H1 (cell line): ENCODE measurements around the gene TRIM45. TPM values are rescaled to one million over a fixed set of nuclear protein-coding genes. Genes with fewer than 3 reads are reported as not detected.

ENCODE experiments used
- ATF2 ChIP-seq: IDR thresholded peaks from 2 replicates; pipeline ENCODE4 v1.6.1; 2012; ENCODE audit warnings: low read length, inconsistent platforms
- CTBP2 ChIP-seq: IDR thresholded peaks from 2 replicates; pipeline ENCODE4 v1.7.0; 2011; ENCODE audit warnings: borderline replicate concordance, mild to moderate bottlenecking, moderate library complexity, mixed read lengths, low read length; ENCODE audit not compliant: insufficient read depth, insufficient read length
- CTCF ChIP-seq, 3 experiments: IDR thresholded peaks; 1 replicate in 2 of 3; 2 replicates in 1 of 3; pipeline versions ENCODE4 v1.5.1 to v1.6.1; 2011; ENCODE audit warnings: low read length in 3 of 3, mild to moderate bottlenecking in 3 of 3, inconsistent platforms in 2 of 3, low read depth in 1 of 3, moderate library complexity in 1 of 3; ENCODE audit not compliant: insufficient read depth in 1 of 3; ENCODE audit errors: control extremely low read depth in 1 of 3
- MAX ChIP-seq: IDR thresholded peaks from 2 replicates; pipeline ENCODE4 v1.6.1; 2012; ENCODE audit warnings: inconsistent platforms
- RNF2 ChIP-seq: fragments of 200-900, 300-1000 bp; sonication (generic); IDR thresholded peaks from 2 replicates; pipeline ENCODE4 v1.7.1; 2016; ENCODE audit warnings: borderline replicate concordance, low read depth, mild to moderate bottlenecking, antibody characterized with exemption, low read length; ENCODE audit not compliant: poor library complexity, severe bottlenecking; ENCODE audit errors: missing control alignments
- TBP ChIP-seq: IDR thresholded peaks from 2 replicates; pipeline ENCODE4 v1.6.1; 2011; ENCODE audit warnings: low read depth, low read length, improper control_type of control experiment
- polyA plus RNA-seq, 7 experiments: library from polyadenylated mRNA; depleted of rRNA in 3 of 7; stranded (reverse) in 5 of 7; unstranded in 2 of 7; fragments of >200 nt in 5 of 7; fragments of 200-250 nt in 2 of 7; gene quantifications; 1 replicate in 5 of 7; 2 replicates in 1 of 7; 4 replicates in 1 of 7; pipeline versions ENCODE4 v1.2.1 to v1.2.3, GENCODE V29; 2011 to 2013; ENCODE audit warnings: missing spikeins in 2 of 7, mixed read lengths in 2 of 7
- total RNA-seq: library from RNA; stranded (reverse); fragmentation: NEBNext Ultra II Directional; extraction: Animal tissue kit (Norgen Biotek cat#: 25700); gene quantifications from 2 replicates; pipeline ENCODE4 v1.2.1, GENCODE V29; 2021

Gene TRIM45
- total and polyA plus RNA-seq, 2 of the 8 experiments (the other 6 are each of a cell fraction or from before 2014, with no cell fraction given), result 13.7 to 16.7 TPM

GRCh38 chr1:117138561-117138960, 17.0 kb upstream of the TRIM45 start (continued):
- no peak for TF ChIP-seq ATF2
- TF ChIP-seq RNF2, result no peak
- no peak for TF ChIP-seq TBP
- TF ChIP-seq MAX, result no peak
- no peak for TF ChIP-seq CTCF (IDR thresholded peaks at IDR 0.05; ENCODE audit: control extremely low read depth in 1 of 3, insufficient read depth in 1 of 3, low read depth in 1 of 3, low read length in 3 of 3)
- no peak for TF ChIP-seq CTBP2
